HG02610 (cell line): Measurements from ENCODE around the gene FOLR3.
"Not testable (repeated sequence)": the region's sequence is repeated elsewhere in the genome, so short reads cannot be mapped to it uniquely, and the experiment has no call there.

Experiments
- ATAC-seq: cut with Tn5 transposase; IDR thresholded peaks from one replicate; pipeline ENCODE4 v1.9.1; 2021; ENCODE audit warnings: mild to moderate bottlenecking, moderate library complexity; ENCODE audit not compliant: unreplicated experiment

The FOLR3 gene

GRCh38 chr11:72123117-72123653 lies 12.3 kb upstream of the FOLR3 start:
- no peak for ATAC-seq

GRCh38 chr11:72124046-72124445 lies 11.5 kb upstream of the FOLR3 start:
- ATAC-seq, result no peak

- no peak for ATAC-seq
Measured at GRCh38 chr11:72125956-72126355, 9.6 kb upstream of the FOLR3 start.

GRCh38 chr11:72127923-72128322 lies 7.6 kb upstream of the FOLR3 start:
- no peak for ATAC-seq

GRCh38 chr11:72129381-72129780 lies 6.1 kb upstream of the FOLR3 start:
- ATAC-seq, result no peak

- ATAC-seq, result no peak
Measured at GRCh38 chr11:72132646-72133045, 2.9 kb upstream of the FOLR3 start.

GRCh38 chr11:72135891-72136683 lies 562 bp downstream of the FOLR3 start:
- no peak for ATAC-seq

- ATAC-seq, result no peak
Measured at GRCh38 chr11:72136684-72137262, 1.2 kb downstream of the FOLR3 start.

- ATAC-seq, result no peak
Measured at GRCh38 chr11:72138821-72139390, 3.4 kb downstream of the FOLR3 start.

- no peak for ATAC-seq
Measured at GRCh38 chr11:72139500-72139899, 4.0 kb downstream of the FOLR3 start.

- ATAC-seq, result no peak
Measured at GRCh38 chr11:72140661-72141060, 5.1 kb downstream of the FOLR3 start.

- ATAC-seq, result no peak
Measured at GRCh38 chr11:72141066-72141465, 5.5 kb downstream of the FOLR3 start.

- not testable (repeated sequence) for ATAC-seq
Measured at GRCh38 chr11:72142086-72142485, 6.6 kb downstream of the FOLR3 start.

GRCh38 chr11:72142543-72142942 lies 7.0 kb downstream of the FOLR3 start:
- not testable (repeated sequence) for ATAC-seq

- ATAC-seq, result no peak
Measured at GRCh38 chr11:72144807-72145565, 9.5 kb downstream of the FOLR3 start.

GRCh38 chr11:72146625-72147024 lies 11.1 kb downstream of the FOLR3 start:
- no peak for ATAC-seq

- no peak for ATAC-seq
Measured at GRCh38 chr11:72150882-72151281, 15.4 kb downstream of the FOLR3 start.

- not testable (repeated sequence) for ATAC-seq
Measured at GRCh38 chr11:72153874-72154273, 18.3 kb downstream of the FOLR3 start.

GRCh38 chr11:72154816-72155215 lies 19.3 kb downstream of the FOLR3 start:
- ATAC-seq, result no peak

GRCh38 chr11:72155751-72156150 lies 20.2 kb downstream of the FOLR3 start:
- ATAC-seq, result no peak

- ATAC-seq, result no peak
Measured at GRCh38 chr11:72157131-72157530, 21.6 kb downstream of the FOLR3 start.
